Neural crest cell (in vitro differentiated cells): Measurements from ENCODE around the gene CEND1. TPM values are rescaled to one million over a fixed set of nuclear protein-coding genes. Genes with fewer than 3 reads are reported as not detected.

Source experiments
- DNase-seq: peaks from one replicate; pipeline ENCODE4 v3.0.0; 2021; ENCODE audit warnings: low read depth, mixed read lengths, low spot score
- H3K27ac Mint-ChIP-seq: one replicate; pipeline ENCODE4 v1.8.0; 2021; ENCODE audit warnings: mild to moderate bottlenecking, mixed read lengths; ENCODE audit not compliant: unreplicated experiment
- H3K27me3 Mint-ChIP-seq: 2 replicates; pipeline ENCODE4 v1.8.0; 2021; ENCODE audit warnings: low read depth, mild to moderate bottlenecking, mixed read lengths
- H3K36me3 Mint-ChIP-seq: 2 replicates; pipeline ENCODE4 v1.8.0; 2021; ENCODE audit warnings: low read depth, mild to moderate bottlenecking, mixed read lengths
- H3K4me1 Mint-ChIP-seq: 2 replicates; pipeline ENCODE4 v1.8.0; 2021; ENCODE audit warnings: mixed read lengths
- H3K4me3 Mint-ChIP-seq: one replicate; pipeline ENCODE4 v1.8.0; 2021; ENCODE audit warnings: mild to moderate bottlenecking, mixed read lengths
- H3K9me3 Mint-ChIP-seq: 2 replicates; pipeline ENCODE4 v1.8.0; 2021; ENCODE audit warnings: mixed read lengths
- CTCF ChIP-seq: fragments of 200-600 bp; sonication (generic); conservative IDR thresholded peaks from 2 replicates; pipeline ENCODE4 v1.5.0; 2021; ENCODE audit warnings: antibody characterized with exemption, mild to moderate bottlenecking
- total RNA-seq: library from RNA; stranded (reverse); gene quantifications from 2 replicates; pipeline ENCODE4 v1.2.1, GENCODE V29; 2021

The CEND1 gene
- total RNA-seq, 1 donor from 2014 or later: 1.2 TPM

GRCh38 chr11:818396-819128, 28.7 kb upstream of the CEND1 start, which contains the start of gene PNPLA2:
Gene PNPLA2 (plus strand): TSS chr11:818914. CDS start chr11:819719, 805 bp downstream.
- peak within 1 kb of the TSS; percentile 91 for H3K4me3 Mint-ChIP-seq
- TF ChIP-seq CTCF: no peak
- peaks cover 2% of the 10 kb centered on the region for H3K36me3 Mint-ChIP-seq
- H3K9me3 Mint-ChIP-seq: no peaks in the 10 kb centered on the region
- H3K27me3 Mint-ChIP-seq: no peaks in the 10 kb centered on the region
- no peaks in the 10 kb centered on the region for H3K4me1 Mint-ChIP-seq
- no peak within 1 kb of the TSS for H3K27ac Mint-ChIP-seq
- DNase-seq: no peak

- Mint-ChIP-seq H3K36me3 (peaks cover 5% of the 10 kb centered on the region), H3K27ac (no peak overlapping the region), H3K27me3 (no peaks in the 10 kb centered on the region), H3K9me3 (no peaks in the 10 kb centered on the region), H3K4me1 (peaks cover 2% of the 10 kb centered on the region), H3K4me3 (peak overlapping the region; percentile 76)
- TF ChIP-seq CTCF: no peak
- DNase-seq: no peak
These were observed 26.5 kb upstream of the CEND1 start for GRCh38 chr11:816433-816779.

GRCh38 chr11:815675-816432, 26.0 kb upstream of the CEND1 start:
- H3K9me3 Mint-ChIP-seq: no peaks in the 10 kb centered on the region
- no peak overlapping the region for H3K27ac Mint-ChIP-seq
- H3K4me1 Mint-ChIP-seq: peaks cover 8% of the 10 kb centered on the region
- TF ChIP-seq CTCF: no peak
- H3K4me3 Mint-ChIP-seq: peak overlapping the region; percentile 76
- H3K27me3 Mint-ChIP-seq: no peaks in the 10 kb centered on the region
- no peak for DNase-seq
- peaks cover 5% of the 10 kb centered on the region for H3K36me3 Mint-ChIP-seq

- Mint-ChIP-seq H3K27me3 (no peaks in the 10 kb centered on the region), H3K4me3 (peak overlapping the region; percentile 15), H3K9me3 (no peaks in the 10 kb centered on the region), H3K27ac (no peak overlapping the region), H3K4me1 (peaks cover 20% of the 10 kb centered on the region), H3K36me3 (peaks cover 5% of the 10 kb centered on the region)
- no peak for DNase-seq
- no peak for TF ChIP-seq CTCF
These were observed 23.7 kb upstream of the CEND1 start for GRCh38 chr11:813456-814096.

GRCh38 chr11:813072-813455, 23.2 kb upstream of the CEND1 start:
- TF ChIP-seq CTCF: no peak
- Mint-ChIP-seq H3K27ac (no peak overlapping the region), H3K27me3 (no peaks in the 10 kb centered on the region), H3K36me3 (peaks cover 5% of the 10 kb centered on the region), H3K4me1 (peaks cover 23% of the 10 kb centered on the region), H3K9me3 (no peaks in the 10 kb centered on the region), H3K4me3 (peak overlapping the region; percentile 89)
- DNase-seq: no peak
